ENCODE measurements around the gene C6orf163.

C6orf163 gene

DNA sequence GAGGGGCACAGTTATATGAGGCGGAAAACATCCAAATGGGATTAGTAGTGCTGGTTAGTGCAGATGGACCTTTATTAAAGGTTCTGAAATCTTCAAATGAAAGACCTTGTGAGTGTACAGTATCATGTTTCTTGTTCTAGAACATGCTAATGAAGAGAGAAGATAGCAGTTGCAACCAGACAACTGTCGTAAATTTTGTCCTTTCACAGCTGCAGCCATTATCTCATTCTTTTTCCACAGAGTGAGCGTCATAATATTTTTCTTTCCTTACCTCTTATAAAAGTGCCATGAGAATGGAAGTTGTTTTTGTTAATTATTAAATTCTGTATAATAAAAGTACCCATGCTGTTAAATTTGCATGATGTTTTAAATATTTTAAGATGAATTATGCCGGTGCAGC is 4.4 kb upstream of the C6orf163 start:
- no peak overlapping the region for H3K4me3 ChIP-seq
- peaks cover 8% of the 10 kb centered on the region for H3K4me1 ChIP-seq
- DNase-seq (ENCODE audit: low spot score in 2 of 2): no peak
- H3K9me3 ChIP-seq: no peaks in the 10 kb centered on the region
- no peaks in the 10 kb centered on the region for H3K27me3 ChIP-seq (ENCODE audit: low read depth)
- in situ Hi-C loops (cut with MboI; ENCODE audit: low sequenced_read_pairs): no loop called here
- H3K36me3 ChIP-seq (replicated peaks): no peaks in the 10 kb centered on the region

GRCh38 chr6:87341158-87341557 is 3.5 kb upstream of the C6orf163 start:
- no peak for DNase-seq (ENCODE audit: low spot score in 2 of 2)
- Histone ChIP-seq H3K4me1 (peaks cover 8% of the 10 kb centered on the region), H3K9me3 (no peaks in the 10 kb centered on the region), H3K36me3 (replicated peaks) (no peaks in the 10 kb centered on the region), H3K4me3 (no peak overlapping the region), H3K27me3 (ENCODE audit: low read depth) (no peaks in the 10 kb centered on the region)
- in situ Hi-C loops (cut with MboI; ENCODE audit: low sequenced_read_pairs): no loop called here

GRCh38 chr6:87341899-87342298 is 2.7 kb upstream of the C6orf163 start:
- in situ Hi-C loops (cut with MboI; ENCODE audit: low sequenced_read_pairs): no loop called here

GRCh38 chr6:87342829-87343228 is 1.8 kb upstream of the C6orf163 start:
- H3K4me1 ChIP-seq: peaks cover 8% of the 10 kb centered on the region
- H3K27me3 ChIP-seq (ENCODE audit: low read depth): no peaks in the 10 kb centered on the region
- H3K36me3 ChIP-seq (replicated peaks): no peaks in the 10 kb centered on the region
- no peaks in the 10 kb centered on the region for H3K9me3 ChIP-seq
- DNase-seq (ENCODE audit: low spot score in 2 of 2): no peak
- in situ Hi-C loops (cut with MboI; ENCODE audit: low sequenced_read_pairs): no loop called here
- H3K4me3 ChIP-seq: no peak overlapping the region

More at GRCh38 chr6:87341899-87342298, 2.7 kb upstream of the C6orf163 start:
- Histone ChIP-seq H3K4me1 (peaks cover 8% of the 10 kb centered on the region), H3K9me3 (no peaks in the 10 kb centered on the region), H3K27me3 (ENCODE audit: low read depth) (no peaks in the 10 kb centered on the region), H3K4me3 (no peak overlapping the region), H3K36me3 (replicated peaks) (no peaks in the 10 kb centered on the region)
- DNase-seq (ENCODE audit: low spot score in 2 of 2): no peak

- Histone ChIP-seq H3K36me3 (replicated peaks) (no peaks in the 10 kb centered on the region), H3K27me3 (ENCODE audit: low read depth) (no peaks in the 10 kb centered on the region), H3K4me1 (no peaks in the 10 kb centered on the region), H3K9me3 (no peaks in the 10 kb centered on the region), H3K4me3 (no peak overlapping the region)
- DNase-seq (ENCODE audit: low spot score in 2 of 2): no peak
- in situ Hi-C loops (cut with MboI; ENCODE audit: low sequenced_read_pairs): no loop called here
Measured at GRCh38 chr6:87346700-87347099, 2.1 kb downstream of the C6orf163 start.

- in situ Hi-C loops (cut with MboI; ENCODE audit: low sequenced_read_pairs): no loop called here
- Histone ChIP-seq H3K27me3 (ENCODE audit: low read depth) (no peaks in the 10 kb centered on the region), H3K9me3 (no peaks in the 10 kb centered on the region), H3K36me3 (replicated peaks) (no peaks in the 10 kb centered on the region), H3K4me1 (no peaks in the 10 kb centered on the region), H3K4me3 (no peak overlapping the region)
- DNase-seq (ENCODE audit: low spot score in 2 of 2): no peak
Measured at GRCh38 chr6:87349896-87350295, 5.3 kb downstream of the C6orf163 start.

DNA sequence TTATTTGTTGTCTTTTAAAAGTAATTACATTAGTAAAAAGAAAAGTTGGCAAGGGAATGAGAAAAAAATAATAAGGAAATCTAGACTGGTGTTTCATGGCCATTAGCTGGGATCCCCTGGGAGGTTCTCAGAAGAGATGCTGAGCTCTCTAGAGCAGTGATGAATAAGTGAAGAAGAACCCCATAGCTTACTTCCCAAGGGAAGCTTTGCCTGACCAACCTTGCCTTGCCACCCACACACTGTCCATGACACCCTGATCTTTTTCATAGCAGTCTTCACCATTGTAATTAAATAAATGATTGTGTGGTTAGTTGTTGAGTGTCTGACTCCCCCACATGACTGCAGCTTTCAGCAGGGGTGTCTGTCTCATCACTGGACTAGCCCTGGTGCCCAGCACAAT is 5.9 kb downstream of the C6orf163 start:
- no peaks in the 10 kb centered on the region for H3K4me1 ChIP-seq
- in situ Hi-C loops (cut with MboI; ENCODE audit: low sequenced_read_pairs): no loop called here
- no peak for DNase-seq (ENCODE audit: low spot score in 2 of 2)
- H3K36me3 ChIP-seq (replicated peaks): no peaks in the 10 kb centered on the region
- H3K27me3 ChIP-seq (ENCODE audit: low read depth): no peaks in the 10 kb centered on the region
- no peak overlapping the region for H3K4me3 ChIP-seq
- H3K9me3 ChIP-seq: no peaks in the 10 kb centered on the region

DNA sequence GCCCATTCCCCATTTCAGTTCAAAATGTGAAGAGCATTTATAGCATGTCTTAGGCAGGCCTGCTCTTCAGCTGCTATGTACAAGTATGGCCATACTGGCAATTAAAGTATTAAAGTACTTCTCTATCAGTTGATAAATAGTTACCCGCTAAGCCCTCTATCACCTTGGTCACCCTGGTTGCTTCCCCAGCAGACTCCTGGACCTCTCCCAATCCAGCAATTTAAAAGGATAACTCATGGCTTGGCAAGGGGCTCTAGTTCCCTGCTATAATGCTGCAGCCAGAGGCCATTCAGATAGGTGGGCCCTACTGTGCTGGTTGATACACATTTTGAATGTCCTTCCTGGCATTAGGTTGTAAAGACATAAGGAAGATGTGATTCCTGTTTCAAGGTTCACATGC is 7.0 kb downstream of the C6orf163 start:
- Histone ChIP-seq H3K4me1 (no peaks in the 10 kb centered on the region), H3K27me3 (ENCODE audit: low read depth) (no peaks in the 10 kb centered on the region), H3K36me3 (replicated peaks) (no peaks in the 10 kb centered on the region), H3K9me3 (no peaks in the 10 kb centered on the region), H3K4me3 (no peak overlapping the region)
- DNase-seq (ENCODE audit: low spot score in 2 of 2): no peak
- in situ Hi-C loops (cut with MboI; ENCODE audit: low sequenced_read_pairs): no loop called here

GRCh38 chr6:87356181-87356580 is 11.6 kb downstream of the C6orf163 start:
- Histone ChIP-seq H3K9me3 (no peaks in the 10 kb centered on the region), H3K36me3 (replicated peaks) (no peaks in the 10 kb centered on the region), H3K4me3 (no peak overlapping the region), H3K4me1 (no peaks in the 10 kb centered on the region), H3K27me3 (ENCODE audit: low read depth) (no peaks in the 10 kb centered on the region)
- in situ Hi-C loops (cut with MboI; ENCODE audit: low sequenced_read_pairs): no loop called here
- no peak for DNase-seq (ENCODE audit: low spot score in 2 of 2)

DNA sequence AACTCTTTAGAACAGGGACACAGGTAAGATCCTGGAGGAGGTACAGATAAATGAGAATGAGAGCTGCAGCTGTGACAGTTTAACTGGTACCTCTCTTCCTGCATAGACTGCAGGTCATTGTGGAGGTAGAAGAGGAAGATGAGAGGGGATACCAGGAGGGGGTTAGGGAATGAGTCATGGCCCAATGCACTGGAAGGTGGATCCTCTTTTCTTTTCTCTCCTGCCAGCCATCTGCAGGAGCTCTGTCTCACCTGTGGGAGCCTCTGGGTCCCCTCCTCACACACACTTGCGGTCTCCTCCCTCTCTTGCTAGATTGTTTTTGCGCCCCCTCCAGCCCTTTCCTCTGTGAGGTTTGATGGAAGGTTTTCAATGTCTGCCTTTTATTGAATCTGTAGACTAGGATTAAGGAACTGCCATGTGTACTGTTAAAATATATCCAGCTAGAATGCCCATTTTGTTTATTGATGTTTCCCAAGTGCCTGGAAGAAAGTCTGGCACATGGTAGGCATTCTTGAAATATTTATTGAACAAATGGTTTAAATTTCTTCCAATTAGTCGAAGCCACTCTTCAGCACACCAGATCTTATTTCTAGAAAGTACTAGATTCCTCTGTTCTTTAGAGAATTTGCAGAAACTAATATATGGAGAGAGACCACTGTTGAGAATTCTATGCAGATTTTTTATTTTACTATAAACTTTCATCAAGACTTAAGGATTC is 13.0 kb downstream of the C6orf163 start:
- no peaks in the 10 kb centered on the region for H3K36me3 ChIP-seq (replicated peaks)
- H3K9me3 ChIP-seq: no peaks in the 10 kb centered on the region
- DNase-seq (ENCODE audit: low spot score in 2 of 2): no peak
- H3K27me3 ChIP-seq (ENCODE audit: low read depth): no peaks in the 10 kb centered on the region
- H3K4me1 ChIP-seq: no peaks in the 10 kb centered on the region
- in situ Hi-C loops (cut with MboI; ENCODE audit: low sequenced_read_pairs): no loop called here
- no peak overlapping the region for H3K4me3 ChIP-seq

GRCh38 chr6:87364602-87365252 is 20.1 kb downstream of the C6orf163 start:
- H3K27me3 ChIP-seq (ENCODE audit: low read depth): no peaks in the 10 kb centered on the region
- no peaks in the 10 kb centered on the region for H3K4me1 ChIP-seq
- peaks cover 6% of the 10 kb centered on the region for H3K9me3 ChIP-seq
- no peaks in the 10 kb centered on the region for H3K36me3 ChIP-seq (replicated peaks)
- DNase-seq (ENCODE audit: low spot score in 2 of 2): no peak
- H3K4me3 ChIP-seq: no peak overlapping the region
- in situ Hi-C loops (cut with MboI; ENCODE audit: low sequenced_read_pairs): no loop called here

GRCh38 chr6:87366072-87366827 is 21.6 kb downstream of the C6orf163 start:
- in situ Hi-C loops (cut with MboI; ENCODE audit: low sequenced_read_pairs): no loop called here
- Histone ChIP-seq H3K4me1 (no peaks in the 10 kb centered on the region), H3K4me3 (no peak overlapping the region), H3K27me3 (ENCODE audit: low read depth) (no peaks in the 10 kb centered on the region), H3K36me3 (replicated peaks) (no peaks in the 10 kb centered on the region), H3K9me3 (peaks cover 9% of the 10 kb centered on the region)
- DNase-seq (ENCODE audit: low spot score in 2 of 2): no peak

DNA sequence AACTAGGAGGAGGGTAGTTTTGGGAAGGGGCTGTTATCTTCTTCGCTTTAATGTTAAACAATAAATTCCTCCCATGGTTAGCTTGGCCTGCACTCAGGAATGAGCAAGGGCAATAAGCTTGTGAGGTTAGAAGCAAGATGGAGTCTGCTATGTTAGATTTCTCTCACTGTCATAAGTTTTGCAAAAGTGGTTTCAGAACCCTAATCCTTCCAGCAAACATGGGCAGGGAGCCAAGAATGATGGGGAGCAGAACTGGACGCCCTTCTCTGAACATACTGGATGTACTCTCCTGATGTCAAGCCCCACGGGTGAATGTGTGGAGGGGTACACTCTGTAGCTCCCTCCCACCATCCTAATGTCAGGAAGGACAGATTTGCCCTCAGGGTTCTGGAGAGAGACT is 22.3 kb downstream of the C6orf163 start:
- no peak overlapping the region for H3K4me3 ChIP-seq
- H3K9me3 ChIP-seq: peaks cover 9% of the 10 kb centered on the region

DNA sequence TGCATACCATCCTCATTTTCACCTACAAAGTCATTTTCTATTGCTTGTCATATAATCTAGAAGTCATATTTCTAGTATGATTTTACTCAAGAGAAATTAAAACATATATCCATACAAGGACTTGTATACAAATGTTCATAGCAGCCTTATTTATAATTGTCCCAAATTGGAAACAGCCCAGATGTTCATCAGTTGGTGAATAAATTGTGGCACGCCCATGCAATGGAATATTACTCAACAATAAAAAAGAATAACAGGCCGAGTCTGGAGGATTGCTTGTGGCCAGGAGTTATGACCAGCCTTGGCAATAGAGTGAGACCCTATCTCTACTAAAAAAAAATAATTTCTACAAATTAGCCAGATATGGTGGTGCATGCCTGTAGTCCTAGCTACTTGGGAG is 28.8 kb downstream of the C6orf163 start:
- H3K27me3 ChIP-seq (ENCODE audit: low read depth): no peaks in the 10 kb centered on the region
- H3K36me3 ChIP-seq (replicated peaks): no peaks in the 10 kb centered on the region
- no peak for DNase-seq (ENCODE audit: low spot score in 2 of 2)
- in situ Hi-C loops (cut with MboI; ENCODE audit: low sequenced_read_pairs): no loop called here
- peaks cover 9% of the 10 kb centered on the region for H3K9me3 ChIP-seq
- no peaks in the 10 kb centered on the region for H3K4me1 ChIP-seq
- no peak overlapping the region for H3K4me3 ChIP-seq

More for the DNA sequence above, 22.3 kb downstream of the C6orf163 start:
- Histone ChIP-seq H3K36me3 (replicated peaks) (no peaks in the 10 kb centered on the region), H3K27me3 (ENCODE audit: low read depth) (no peaks in the 10 kb centered on the region), H3K4me1 (no peaks in the 10 kb centered on the region)
- DNase-seq (ENCODE audit: low spot score in 2 of 2): no peak
- in situ Hi-C loops (cut with MboI; ENCODE audit: low sequenced_read_pairs): no loop called here

Data from HAP-1 (cell line).